ENCODE results near the gene LRRC8B.

LRRC8B gene

GRCh38 chr1:89487972-89488371, 36.7 kb upstream of the LRRC8B start:
- TF ChIP-seq ZNF565 (CRISPR knock-in tag; conservative IDR thresholded peaks at IDR 0.05; ENCODE audit: low read depth) (no peak), ZNF8 (CRISPR knock-in tag; IDR thresholded peaks at IDR 0.05) (no peak), CREB5 (CRISPR knock-in tag; IDR thresholded peaks at IDR 0.05; ENCODE audit: low read depth) (no peak), ISL1 (CRISPR knock-in tag; IDR thresholded peaks at IDR 0.05) (no peak), RARB (CRISPR knock-in tag; IDR thresholded peaks at IDR 0.05) (no peak), TCF4 (CRISPR knock-in tag; IDR thresholded peaks at IDR 0.05; ENCODE audit: borderline replicate concordance) (no peak), ZFP3 (CRISPR knock-in tag; IDR thresholded peaks at IDR 0.05) (no peak), GLIS3 (CRISPR knock-in tag; IDR thresholded peaks at IDR 0.05) (no peak), ESRRG (CRISPR knock-in tag; IDR thresholded peaks at IDR 0.05) (no peak), ARNTL (CRISPR knock-in tag; IDR thresholded peaks at IDR 0.05; ENCODE audit: borderline replicate concordance, low read depth) (no peak), CSRNP3 (CRISPR knock-in tag; IDR thresholded peaks at IDR 0.05) (no peak), PATZ1 (CRISPR knock-in tag; IDR thresholded peaks at IDR 0.05; ENCODE audit: borderline replicate concordance) (no peak), ZFP30 (CRISPR knock-in tag; IDR thresholded peaks at IDR 0.05) (no peak), POU6F1 (CRISPR knock-in tag; IDR thresholded peaks at IDR 0.05; ENCODE audit: borderline replicate concordance, low read depth) (no peak)
- no peak for ATAC-seq

- TF ChIP-seq ZC3H10 (CRISPR knock-in tag; IDR thresholded peaks at IDR 0.05): no peak
- TF ChIP-seq ZNF70 (CRISPR knock-in tag; IDR thresholded peaks at IDR 0.05): no peak
- TF ChIP-seq SNAI2 (CRISPR knock-in tag; IDR thresholded peaks at IDR 0.05): no peak
- TF ChIP-seq PPARA (CRISPR knock-in tag; IDR thresholded peaks at IDR 0.05; ENCODE audit: borderline replicate concordance): no peak
- no peak for ATAC-seq
Measured at GRCh38 chr1:89489047-89489729, 35.4 kb upstream of the LRRC8B start.

GRCh38 chr1:89490389-89490788, 34.2 kb upstream of the LRRC8B start:
- no peak for ATAC-seq
- TF ChIP-seq CSRNP3 (CRISPR knock-in tag; IDR thresholded peaks at IDR 0.05) (no peak), CSDC2 (CRISPR knock-in tag; IDR thresholded peaks at IDR 0.05) (no peak), ZFP3 (CRISPR knock-in tag; IDR thresholded peaks at IDR 0.05) (no peak), POU6F1 (CRISPR knock-in tag; IDR thresholded peaks at IDR 0.05; ENCODE audit: borderline replicate concordance, low read depth) (no peak), ARNTL (CRISPR knock-in tag; IDR thresholded peaks at IDR 0.05; ENCODE audit: borderline replicate concordance, low read depth) (no peak), ZFP30 (CRISPR knock-in tag; IDR thresholded peaks at IDR 0.05) (no peak), ZNF8 (CRISPR knock-in tag; IDR thresholded peaks at IDR 0.05) (no peak), BACH2 (CRISPR knock-in tag; IDR thresholded peaks at IDR 0.05; ENCODE audit: borderline replicate concordance) (no peak), SNAI2 (CRISPR knock-in tag; IDR thresholded peaks at IDR 0.05) (no peak), TOX (CRISPR knock-in tag; IDR thresholded peaks at IDR 0.05; ENCODE audit: borderline replicate concordance) (no peak), ZNF565 (CRISPR knock-in tag; conservative IDR thresholded peaks at IDR 0.05; ENCODE audit: low read depth) (no peak), ISL1 (CRISPR knock-in tag; IDR thresholded peaks at IDR 0.05) (no peak), CREB5 (CRISPR knock-in tag; IDR thresholded peaks at IDR 0.05; ENCODE audit: low read depth) (no peak), ZC3H10 (CRISPR knock-in tag; IDR thresholded peaks at IDR 0.05) (no peak), ZNF70 (CRISPR knock-in tag; IDR thresholded peaks at IDR 0.05) (no peak), TSHZ2 (CRISPR knock-in tag; IDR thresholded peaks at IDR 0.05) (no peak)

All from SK-N-SH treated with all-trans-retinoic acid at 6 μM for 48 hours (cell line).